GM12865 (cell line): ENCODE data around the gene NLRC3.
A peak's percentile ranks its signal among the peaks of the same experiment; 100 is the strongest.

Source experiments
- DNase-seq: peaks from one replicate; pipeline ENCODE4 v3.0.0; 2010; ENCODE audit warnings: low read depth
- H3K4me3 ChIP-seq: 2 replicates; pipeline ENCODE4 v1.5.1; 2011; ENCODE audit warnings: mild to moderate bottlenecking, low read depth, low read length, control low read depth
- CTCF ChIP-seq: IDR thresholded peaks from 2 replicates; pipeline ENCODE4 v1.5.1; 2011; ENCODE audit warnings: low read length, control low read depth, low read depth, inconsistent platforms; ENCODE audit not compliant: insufficient read depth; ENCODE audit errors: missing control alignments

NLRC3 gene

GRCh38 chr16:3519581-3519980 lies 57.6 kb downstream of the NLRC3 start:
- DNase-seq, result no peak
- TF ChIP-seq CTCF, result no peak
- H3K4me3 ChIP-seq, result no peak overlapping the region

GRCh38 chr16:3518986-3519348 lies 58.2 kb downstream of the NLRC3 start:
- no peak for TF ChIP-seq CTCF
- no peak for DNase-seq
- no peak overlapping the region for H3K4me3 ChIP-seq

- TF ChIP-seq CTCF, result no peak
- DNase-seq, result no peak
- no peak overlapping the region for H3K4me3 ChIP-seq
These were observed 58.8 kb downstream of the NLRC3 start for GRCh38 chr16:3518292-3518985.

GRCh38 chr16:3515897-3516296 lies 61.3 kb downstream of the NLRC3 start:
- H3K4me3 ChIP-seq, result no peak overlapping the region
- TF ChIP-seq CTCF, result no peak
- DNase-seq, result no peak

GRCh38 chr16:3514621-3515020 lies 62.6 kb downstream of the NLRC3 start:
- no peak for TF ChIP-seq CTCF
- no peak overlapping the region for H3K4me3 ChIP-seq
- no peak for DNase-seq

- H3K4me3 ChIP-seq, result no peak overlapping the region
- DNase-seq, result peak; percentile 13
- TF ChIP-seq CTCF, result no peak
These were observed 63.2 kb downstream of the NLRC3 start for GRCh38 chr16:3513892-3514583.
